HG02884 (cell line): ENCODE results near the gene SEPTIN10.
"Not testable (repeated sequence)": the region's sequence is repeated elsewhere in the genome, so short reads cannot be mapped to it uniquely, and the experiment has no call there.

Source experiments
- ATAC-seq: cut with Tn5 transposase; IDR thresholded peaks from one replicate; pipeline ENCODE4 v1.9.1; 2021; ENCODE audit warnings: mild to moderate bottlenecking, moderate library complexity; ENCODE audit not compliant: unreplicated experiment

Gene SEPTIN10

GRCh38 chr2:109554758-109555157, 59.0 kb downstream of the SEPTIN10 start:
- ATAC-seq, result no peak

- ATAC-seq, result no peak
Observed at GRCh38 chr2:109549016-109549590, 64.7 kb downstream of the SEPTIN10 start.

GRCh38 chr2:109547280-109547679, 66.5 kb downstream of the SEPTIN10 start:
- ATAC-seq, result no peak

- peak; percentile 75 for ATAC-seq
Observed at GRCh38 chr2:109545828-109546713, 67.7 kb downstream of the SEPTIN10 start.

GRCh38 chr2:109542384-109542783, 71.4 kb downstream of the SEPTIN10 start:
- no peak for ATAC-seq

- no peak for ATAC-seq
Observed at GRCh38 chr2:109538546-109538945, 75.2 kb downstream of the SEPTIN10 start.

GRCh38 chr2:109537565-109538222, 76.1 kb downstream of the SEPTIN10 start:
- ATAC-seq, result no peak

- not testable (repeated sequence) for ATAC-seq
Observed at GRCh38 chr2:109536556-109536955, 77.2 kb downstream of the SEPTIN10 start.

- no peak for ATAC-seq
Observed at GRCh38 chr2:109535217-109535946, 78.4 kb downstream of the SEPTIN10 start.

GRCh38 chr2:109533823-109534222, 79.9 kb downstream of the SEPTIN10 start:
- no peak for ATAC-seq

- ATAC-seq, result no peak
Observed at GRCh38 chr2:109532728-109533076, 81.1 kb downstream of the SEPTIN10 start.

GRCh38 chr2:109531896-109532727, 81.7 kb downstream of the SEPTIN10 start:
- ATAC-seq, result no peak

- no peak for ATAC-seq
Observed at GRCh38 chr2:109531221-109531620, 82.5 kb downstream of the SEPTIN10 start.

GRCh38 chr2:109530712-109531111, 83.1 kb downstream of the SEPTIN10 start:
- no peak for ATAC-seq

GRCh38 chr2:109529532-109530449, 84.0 kb downstream of the SEPTIN10 start:
- ATAC-seq, result no peak

GRCh38 chr2:109528811-109529501, 84.8 kb downstream of the SEPTIN10 start:
- ATAC-seq, result no peak

GRCh38 chr2:109527846-109528705, 85.7 kb downstream of the SEPTIN10 start:
- ATAC-seq, result no peak

- no peak for ATAC-seq
Observed at GRCh38 chr2:109527079-109527478, 86.7 kb downstream of the SEPTIN10 start.
